Stimulated activated CD4-positive, alpha-beta T cell treated with anti-CD3 and anti-CD28 coated beads, TNF-alpha, amount 100 ng/mL, for 24 hours (primary cell): Measurements from ENCODE around the gene FAAP100.

ENCODE experiments used
- DNase-seq, 3 experiments: peaks; one replicate each; pipeline ENCODE4 v3.0.0-alpha.2; 2020; ENCODE audit warnings: low read depth in 3 of 3

FAAP100 gene

GRCh38 chr17:81489998-81490992 is 61.9 kb downstream of the FAAP100 start:
- DNase-seq, result no peak
